Measurements from ENCODE around the gene SUSD4.

GRCh38 chr1:223234170-223234514 is 129.8 kb downstream of the SUSD4 start:
- TF ChIP-seq, protein P1, sequence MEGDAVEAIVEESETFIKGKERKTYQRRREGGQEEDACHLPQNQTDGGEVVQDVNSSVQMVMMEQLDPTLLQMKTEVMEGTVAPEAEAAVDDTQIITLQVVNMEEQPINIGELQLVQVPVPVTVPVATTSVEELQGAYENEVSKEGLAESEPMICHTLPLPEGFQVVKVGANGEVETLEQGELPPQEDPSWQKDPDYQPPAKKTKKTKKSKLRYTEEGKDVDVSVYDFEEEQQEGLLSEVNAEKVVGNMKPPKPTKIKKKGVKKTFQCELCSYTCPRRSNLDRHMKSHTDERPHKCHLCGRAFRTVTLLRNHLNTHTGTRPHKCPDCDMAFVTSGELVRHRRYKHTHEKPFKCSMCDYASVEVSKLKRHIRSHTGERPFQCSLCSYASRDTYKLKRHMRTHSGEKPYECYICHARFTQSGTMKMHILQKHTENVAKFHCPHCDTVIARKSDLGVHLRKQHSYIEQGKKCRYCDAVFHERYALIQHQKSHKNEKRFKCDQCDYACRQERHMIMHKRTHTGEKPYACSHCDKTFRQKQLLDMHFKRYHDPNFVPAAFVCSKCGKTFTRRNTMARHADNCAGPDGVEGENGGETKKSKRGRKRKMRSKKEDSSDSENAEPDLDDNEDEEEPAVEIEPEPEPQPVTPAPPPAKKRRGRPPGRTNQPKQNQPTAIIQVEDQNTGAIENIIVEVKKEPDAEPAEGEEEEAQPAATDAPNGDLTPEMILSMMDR (conservative IDR thresholded peaks at IDR 0.05; ENCODE audit: low read depth, low read length), result no peak
- TF ChIP-seq POLR2A (IDR thresholded peaks at IDR 0.05; ENCODE audit: low read depth, low read length) (no peak), RCOR1 (IDR thresholded peaks at IDR 0.05; ENCODE audit: insufficient replicate concordance, low read length) (no peak), RAD21 (IDR thresholded peaks at IDR 0.05; ENCODE audit: low read length) (no peak), SMC3 (IDR thresholded peaks at IDR 0.05; ENCODE audit: low read depth, low read length) (no peak)
